Measurements from ENCODE around the gene PLEKHH3.

The PLEKHH3 gene, protein sequence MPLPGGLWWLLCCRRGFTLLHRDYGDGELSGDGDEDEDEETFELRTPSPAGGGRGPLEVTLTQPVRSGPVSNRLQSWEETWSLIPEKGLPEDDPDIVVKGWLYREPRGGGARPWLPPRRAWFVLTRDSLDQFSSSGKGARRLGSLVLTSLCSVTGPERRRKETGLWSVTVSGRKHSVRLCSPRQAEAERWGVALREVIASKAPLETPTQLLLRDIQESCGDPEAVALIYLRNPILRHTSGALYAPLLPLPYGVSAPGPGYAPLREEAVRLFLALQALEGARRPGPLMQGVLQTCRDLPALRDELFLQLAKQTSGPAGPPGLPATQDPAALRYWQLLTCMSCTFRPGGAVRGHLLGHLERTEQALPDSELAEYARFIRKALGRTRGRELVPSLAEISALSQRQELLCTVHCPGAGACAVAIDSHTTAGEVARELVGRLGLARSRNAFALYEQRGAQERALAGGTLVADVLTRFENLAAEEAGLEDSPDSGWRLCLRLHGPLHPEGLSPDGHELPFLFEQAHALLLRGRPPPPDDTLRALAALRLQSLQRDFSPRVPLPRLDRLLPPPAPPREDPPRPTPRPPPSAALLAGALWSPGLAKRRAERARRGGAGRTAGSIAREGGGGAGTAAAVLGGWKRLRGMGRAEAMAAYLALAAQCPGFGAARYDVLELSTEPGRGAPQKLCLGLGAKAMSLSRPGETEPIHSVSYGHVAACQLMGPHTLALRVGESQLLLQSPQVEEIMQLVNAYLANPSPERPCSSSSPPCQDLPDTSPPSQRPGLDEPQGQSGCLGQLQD

DNA sequence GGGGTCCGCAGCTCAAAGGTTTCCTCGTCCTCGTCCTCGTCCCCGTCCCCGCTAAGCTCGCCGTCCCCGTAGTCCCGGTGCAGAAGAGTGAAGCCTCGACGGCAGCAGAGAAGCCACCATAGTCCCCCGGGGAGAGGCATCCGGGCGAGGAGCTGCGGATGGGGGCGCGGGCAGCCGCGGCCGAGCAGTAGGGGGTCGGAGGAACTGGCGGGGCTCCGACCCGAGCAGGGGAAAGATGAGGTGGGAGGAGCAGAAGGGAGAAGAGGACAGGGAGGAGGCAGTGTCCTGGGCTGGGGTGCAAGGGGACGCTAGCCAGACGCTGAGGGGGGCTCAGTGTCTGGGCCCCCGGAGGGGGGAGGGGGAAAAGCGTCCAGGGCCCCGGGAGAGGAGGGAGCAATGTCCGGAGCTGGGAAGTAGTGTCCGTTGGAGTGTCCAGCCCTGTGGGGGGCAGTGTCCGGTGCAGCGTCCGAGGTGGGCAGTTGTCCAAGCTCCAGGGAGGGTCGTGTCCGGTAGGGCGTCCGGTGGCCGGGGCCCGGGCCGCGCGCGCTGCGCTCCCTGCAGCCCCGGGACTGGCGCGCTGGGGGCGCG, at the start of gene PLEKHH3:
Gene PLEKHH3, minus strand, starts transcription at position 571 of the 588 bp plus-strand sequence. Its CDS starts 431 bp downstream, at position 140.
- Histone ChIP-seq H3K27ac (peak within 1 kb of the TSS in 20 of 21 experiments; percentile 80 to 98 (median 92)), H3K4me3 (peak within 1 kb of the TSS; percentile 57 to 94 (median 75))

DNA sequence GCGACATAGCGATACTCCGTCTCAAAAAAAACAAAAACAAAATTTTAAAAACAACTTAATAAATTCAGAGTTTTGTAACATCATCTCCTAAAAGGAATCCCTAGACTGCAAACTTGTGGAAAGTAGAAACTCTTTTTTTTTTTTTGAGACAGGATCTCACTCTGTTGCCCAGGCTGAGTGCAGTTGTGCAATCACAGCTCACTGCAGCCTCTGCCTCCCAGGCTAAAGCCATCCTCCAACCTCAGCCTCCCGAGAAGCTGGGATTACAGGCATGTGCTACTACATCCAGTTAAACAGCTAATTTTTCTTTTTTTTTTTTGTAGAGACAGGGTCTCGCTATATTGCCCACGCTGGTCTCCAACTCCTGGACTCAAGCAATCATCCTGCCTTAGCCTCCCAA, 48.3 kb upstream of the PLEKHH3 start:
- Histone ChIP-seq H3K27ac (no peak overlapping the region), H3K4me3 (no peak overlapping the region)

DNA sequence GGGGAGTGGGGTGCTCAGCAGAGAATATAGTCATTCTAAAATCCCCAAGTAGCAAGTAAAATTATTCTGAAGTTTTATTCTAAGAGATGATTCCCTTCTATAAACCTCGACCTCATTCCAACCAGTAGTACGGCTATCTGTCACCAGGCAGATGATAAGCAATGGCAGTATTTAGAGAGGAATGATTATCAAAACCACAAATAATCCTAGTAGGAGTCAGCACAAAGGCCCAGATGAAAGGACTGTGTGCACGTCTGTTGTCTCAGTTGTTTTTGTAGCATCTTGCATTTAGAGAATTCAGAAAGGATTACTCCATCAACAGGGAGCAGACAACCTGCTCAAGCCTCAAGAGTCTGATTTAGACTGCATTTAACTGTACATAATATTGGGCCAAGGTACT, 46.8 kb upstream of the PLEKHH3 start:
- no peak overlapping the region for H3K27ac ChIP-seq
- H3K4me3 ChIP-seq, result no peak overlapping the region

DNA sequence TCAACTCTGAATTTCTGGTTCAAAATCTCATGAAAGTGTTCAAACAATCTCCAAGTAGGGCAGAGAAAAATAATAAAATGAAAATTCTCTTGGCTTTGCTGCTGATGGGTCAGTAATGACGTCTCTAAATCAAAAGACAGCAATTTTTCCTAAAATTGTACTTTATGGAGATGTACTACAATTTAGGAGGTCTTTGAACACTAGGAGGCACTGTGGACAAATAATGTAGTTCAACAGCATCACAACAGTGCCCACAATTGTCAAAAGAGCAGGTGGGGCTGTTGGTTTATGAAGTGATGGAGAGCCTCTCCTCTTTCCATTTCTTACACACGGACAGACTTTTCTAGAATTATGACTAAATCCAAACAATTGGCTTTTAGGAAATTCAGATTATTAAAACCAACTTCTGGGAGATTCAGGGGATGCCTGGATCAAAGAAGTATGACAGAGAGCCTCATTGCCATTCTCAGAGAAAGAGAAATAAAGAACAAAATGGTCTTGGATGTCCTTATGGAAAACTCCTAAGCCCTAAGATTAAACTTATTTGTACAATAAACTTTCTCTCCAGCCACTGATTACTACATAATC, 44.3 kb upstream of the PLEKHH3 start:
- H3K27ac ChIP-seq, result no peak overlapping the region

DNA sequence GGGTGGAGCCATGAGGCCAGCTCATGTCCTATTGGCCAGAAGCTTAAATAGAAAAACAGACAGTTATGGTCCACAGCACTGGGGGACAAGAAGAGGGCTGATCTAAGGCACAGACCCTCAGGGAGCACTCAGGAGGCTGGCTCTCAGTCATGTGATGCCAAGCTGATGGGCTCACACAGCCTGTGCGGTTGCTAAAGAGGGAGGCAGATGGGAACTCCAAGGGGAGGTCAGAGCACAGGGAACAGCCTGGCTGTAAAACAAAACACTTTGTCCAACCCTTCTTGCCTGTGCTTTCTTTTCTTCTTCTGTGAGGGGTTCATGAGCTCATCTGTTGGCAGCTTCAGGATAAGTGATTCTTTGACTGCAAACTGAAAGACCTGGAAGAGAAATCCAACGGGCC, 32.8 kb upstream of the PLEKHH3 start:
- H3K4me3 ChIP-seq, result no peak overlapping the region
- H3K27ac ChIP-seq, result peak overlapping the region in 1 of 21 experiments; percentile 8

More for the DNA sequence above, 44.3 kb upstream of the PLEKHH3 start:
- no peak overlapping the region for H3K4me3 ChIP-seq

DNA sequence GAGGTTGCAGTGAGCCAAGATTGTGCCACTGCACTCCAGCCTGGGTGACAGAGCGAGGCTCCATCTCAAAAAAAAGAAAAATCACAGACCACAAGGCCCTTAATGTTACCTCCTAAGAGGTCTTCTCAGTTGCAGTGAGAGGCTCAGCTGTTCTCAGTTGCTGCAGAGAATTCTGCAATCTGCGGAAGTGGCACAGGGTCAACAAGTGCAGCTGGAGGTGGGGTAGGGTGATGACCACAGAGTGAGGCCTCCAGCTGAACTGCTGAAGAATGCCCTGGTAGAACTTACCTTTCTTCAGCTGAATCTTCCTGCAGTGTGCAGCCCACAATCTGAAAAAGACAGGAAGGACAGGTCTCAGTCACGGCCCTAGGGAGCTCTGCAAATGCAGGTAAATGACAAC, 31.8 kb upstream of the PLEKHH3 start:
- no peak overlapping the region for H3K4me3 ChIP-seq
- no peak overlapping the region for H3K27ac ChIP-seq

DNA sequence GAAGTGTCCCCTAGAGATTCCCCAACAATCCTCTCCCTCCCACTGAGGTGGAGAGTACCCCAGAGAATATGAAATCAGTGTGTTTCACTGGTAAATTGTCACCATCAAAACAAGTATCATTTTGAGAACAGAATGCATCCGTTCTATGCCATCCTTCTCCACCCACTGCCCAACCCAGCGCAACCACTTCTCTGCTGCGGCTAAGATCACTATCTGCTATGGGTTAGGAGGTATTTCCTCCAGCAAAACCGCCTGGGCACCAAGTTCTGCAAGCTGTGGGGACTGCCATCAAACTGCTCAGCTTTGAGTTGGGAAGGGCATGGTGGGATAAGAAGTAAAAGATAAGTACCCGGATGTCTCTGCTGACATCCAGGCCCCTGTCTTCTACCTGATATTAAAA, 29.9 kb upstream of the PLEKHH3 start:
- Histone ChIP-seq H3K27ac (peak overlapping the region in 2 of 21 experiments; percentile 5 to 63), H3K4me3 (no peak overlapping the region)

DNA sequence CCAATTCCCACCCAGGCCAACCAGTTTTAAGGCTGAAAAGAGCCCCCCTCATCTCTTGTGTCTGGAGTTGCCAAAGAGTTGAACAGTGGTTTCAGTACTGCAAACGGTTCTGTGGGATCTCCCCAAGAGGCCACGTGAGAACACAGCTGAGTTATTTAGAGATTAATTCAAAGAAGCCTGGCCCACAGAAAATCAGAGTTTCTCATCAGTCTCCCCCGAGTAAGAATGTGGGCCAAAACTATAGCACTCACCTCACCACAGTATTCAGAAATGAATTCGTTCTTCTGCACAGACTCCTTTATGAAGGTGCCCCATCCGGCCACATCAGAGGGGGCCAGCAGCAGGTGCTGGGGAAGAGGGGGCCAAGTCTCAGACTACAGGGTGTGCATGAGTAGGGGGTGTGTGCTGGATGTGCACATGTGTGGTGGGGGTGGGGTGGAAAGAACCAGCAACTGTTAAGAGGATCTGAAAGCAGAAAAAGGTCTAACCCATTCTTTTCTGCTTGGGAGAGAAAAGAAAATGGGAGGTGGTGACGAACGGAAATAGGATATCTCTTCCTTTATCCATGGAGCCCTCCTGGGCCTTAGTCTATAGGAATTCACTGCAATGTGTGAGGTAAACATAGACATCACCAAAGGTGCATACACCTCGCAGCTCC, 28.2 kb upstream of the PLEKHH3 start:
- H3K27ac ChIP-seq, result peak overlapping the region in 3 of 21 experiments; percentile 18 to 61 (median 40)
- H3K4me3 ChIP-seq, result no peak overlapping the region

DNA sequence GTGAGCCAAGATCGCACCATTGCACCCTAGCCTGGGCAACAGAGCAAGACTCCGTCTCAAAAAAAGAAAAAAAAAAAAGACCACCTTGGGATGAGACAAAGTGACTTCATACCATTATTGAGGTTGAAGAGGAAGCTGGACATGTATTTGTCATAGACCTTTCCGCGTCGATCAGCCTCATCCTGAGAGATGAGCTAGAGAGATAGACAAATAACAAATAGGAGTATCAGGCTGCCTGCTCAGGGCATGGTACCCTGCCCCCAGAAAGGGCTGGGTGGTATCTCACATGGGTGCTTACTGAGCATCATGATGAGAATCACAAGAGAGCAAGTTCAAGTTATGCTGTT, 27.7 kb upstream of the PLEKHH3 start:
- H3K27ac ChIP-seq, result peak overlapping the region in 2 of 21 experiments; percentile 2 to 61
- H3K4me3 ChIP-seq, result no peak overlapping the region

DNA sequence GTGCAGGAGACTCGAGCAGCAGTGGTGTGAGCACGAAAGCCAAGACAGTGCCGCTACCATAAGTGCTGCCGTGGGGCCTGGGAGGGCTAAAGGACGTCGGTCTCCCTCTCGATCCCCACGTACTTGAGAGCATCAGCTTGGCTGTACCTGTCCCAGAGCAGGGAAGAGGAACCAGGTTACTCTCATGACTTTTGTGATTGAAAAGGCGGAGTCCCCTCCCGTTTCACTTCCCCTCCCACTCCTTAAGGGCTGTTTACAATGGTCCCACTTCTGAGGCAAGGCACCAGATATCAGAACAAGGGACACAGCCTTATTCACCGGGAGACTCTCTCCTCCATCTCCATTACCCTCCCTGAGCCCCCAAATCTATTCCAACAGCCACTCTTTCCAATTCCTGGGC, 25.7 kb upstream of the PLEKHH3 start:
- Histone ChIP-seq H3K4me3 (no peak overlapping the region), H3K27ac (peak overlapping the region in 1 of 21 experiments; percentile 52)

DNA sequence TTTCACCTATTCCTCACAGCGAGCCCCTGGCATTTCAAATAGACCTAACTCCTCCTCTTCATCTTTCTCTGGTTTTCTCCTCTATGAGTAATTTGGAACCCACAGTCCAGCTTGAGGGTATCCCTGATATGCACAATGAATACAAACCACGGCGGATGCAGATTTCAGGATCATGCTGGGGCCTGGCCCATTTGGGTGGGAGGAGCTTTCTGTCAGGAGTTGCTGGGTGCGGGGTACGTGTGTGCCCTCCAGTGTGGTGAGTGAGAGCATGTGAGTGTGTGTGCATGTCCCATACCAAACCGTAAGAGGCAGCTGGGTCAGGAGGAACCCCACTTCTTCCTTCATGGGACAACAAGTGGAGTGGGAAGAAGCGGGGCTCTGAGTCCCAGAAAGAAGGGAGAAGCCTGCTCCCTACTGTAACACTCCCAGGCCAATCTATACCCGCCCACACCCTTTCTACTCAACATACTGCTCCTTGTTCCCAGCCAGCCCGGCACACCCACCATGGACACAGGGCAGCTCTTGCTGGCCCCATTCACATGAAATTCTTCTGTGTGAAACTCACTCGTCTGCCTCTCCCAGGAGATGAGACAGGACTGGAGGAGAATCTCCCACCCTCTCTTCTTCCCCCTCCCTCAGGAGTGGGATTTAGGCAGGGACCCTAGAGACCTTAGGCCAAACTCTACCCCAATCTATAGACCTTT, 23.9 kb upstream of the PLEKHH3 start:
- no peak overlapping the region for H3K27ac ChIP-seq
- H3K4me3 ChIP-seq, result no peak overlapping the region

DNA sequence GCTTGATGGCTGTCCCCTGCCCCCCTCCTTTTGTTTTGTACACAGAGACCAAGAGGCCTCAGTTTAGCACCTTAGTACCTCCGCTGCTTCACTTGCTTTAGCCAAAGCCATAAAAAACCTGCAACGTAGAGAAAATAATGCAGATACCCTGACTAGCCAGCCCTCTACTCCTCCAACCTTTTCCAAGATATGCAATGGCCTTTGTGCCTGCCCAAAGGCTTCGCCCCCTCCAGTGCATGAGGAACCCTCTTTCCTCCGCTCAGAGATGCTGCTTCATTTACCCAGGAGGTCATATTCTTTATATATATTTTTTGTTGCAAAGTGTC, 22.6 kb upstream of the PLEKHH3 start:
- Histone ChIP-seq H3K27ac (no peak overlapping the region), H3K4me3 (no peak overlapping the region)

DNA sequence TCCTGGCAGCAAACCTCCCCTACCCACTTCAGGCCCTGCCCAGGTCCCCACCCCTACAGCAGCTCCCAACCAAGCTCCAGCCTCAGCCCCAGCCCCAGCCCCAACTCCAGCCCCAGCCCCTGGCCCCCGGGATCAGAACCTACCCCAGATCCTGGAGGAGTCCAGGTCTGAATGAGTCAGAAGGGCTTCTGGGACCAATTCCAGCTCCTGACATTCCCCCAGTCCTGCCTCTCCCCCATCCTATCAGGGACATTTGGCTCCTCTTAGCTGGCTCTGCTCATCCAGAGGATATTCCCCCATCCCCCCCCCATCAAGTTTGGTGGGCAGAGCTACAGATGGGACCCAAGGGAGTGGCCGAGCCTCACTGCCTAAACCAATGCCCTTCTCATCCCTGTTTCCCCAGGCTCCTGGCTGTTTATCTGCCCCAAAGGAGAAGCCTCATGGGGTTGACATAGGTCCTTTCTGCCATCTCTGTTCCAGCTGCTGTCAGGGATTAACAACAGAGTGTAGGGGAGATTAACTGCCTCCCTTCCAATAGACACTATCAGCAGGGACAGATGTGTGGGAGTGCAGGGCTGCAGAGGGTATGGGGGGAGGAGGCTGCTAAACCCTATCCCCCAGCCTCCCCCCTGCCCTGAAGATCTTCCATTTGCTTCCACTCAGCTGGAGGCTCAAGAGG, 22.1 kb upstream of the PLEKHH3 start:
- H3K4me3 ChIP-seq, result no peak overlapping the region
- H3K27ac ChIP-seq, result no peak overlapping the region

DNA sequence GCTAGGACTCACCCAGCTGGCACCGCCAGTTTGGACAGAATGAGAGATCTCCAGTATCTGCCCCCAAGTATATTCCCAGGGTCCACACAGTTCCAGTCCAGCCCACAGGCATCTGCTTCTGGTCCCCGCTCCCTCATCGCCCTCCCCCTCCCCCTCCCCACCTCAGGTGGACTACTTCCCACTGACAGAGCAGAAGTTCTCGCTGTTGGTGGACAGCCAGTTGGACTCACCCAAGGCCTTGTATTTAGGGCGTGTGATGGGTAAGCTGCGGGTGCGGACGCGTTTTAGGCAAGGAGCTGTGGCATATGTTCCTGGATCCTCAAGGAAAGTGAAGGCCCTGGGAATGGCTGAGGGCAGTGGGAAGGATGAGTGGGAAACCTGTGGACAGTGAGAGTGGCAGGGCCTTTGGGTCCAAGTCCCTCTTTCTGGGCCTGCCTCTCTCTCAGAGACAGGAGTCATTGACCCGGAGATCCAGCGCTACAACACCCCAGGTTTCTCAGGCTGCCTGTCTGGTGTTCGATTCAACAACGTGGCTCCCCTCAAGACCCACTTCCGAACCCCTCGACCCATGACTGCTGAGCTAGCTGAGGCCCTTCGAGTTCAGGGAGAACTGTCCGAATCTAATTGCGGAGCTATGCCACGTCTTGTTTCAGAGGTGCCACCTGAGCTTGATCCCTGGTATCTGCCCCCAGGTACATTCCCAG, 20.5 kb upstream of the PLEKHH3 start:
- no peak overlapping the region for H3K27ac ChIP-seq
- H3K4me3 ChIP-seq, result no peak overlapping the region

DNA sequence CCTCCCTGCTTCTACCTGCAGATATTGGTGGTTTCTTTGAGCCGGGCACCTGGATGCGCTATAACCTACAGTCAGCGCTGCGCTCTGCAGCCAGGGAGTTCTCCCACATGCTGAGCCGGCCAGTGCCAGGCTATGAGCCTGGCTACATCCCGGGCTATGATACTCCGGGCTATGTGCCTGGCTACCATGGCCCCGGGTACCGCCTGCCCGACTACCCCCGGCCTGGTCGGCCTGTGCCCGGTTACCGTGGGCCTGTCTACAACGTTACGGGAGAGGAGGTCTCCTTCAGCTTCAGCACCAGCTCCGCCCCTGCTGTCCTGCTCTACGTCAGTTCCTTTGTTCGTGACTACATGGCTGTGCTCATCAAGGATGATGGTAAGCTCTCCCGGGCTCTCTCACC, 18.7 kb upstream of the PLEKHH3 start:
- Histone ChIP-seq H3K4me3 (no peak overlapping the region), H3K27ac (no peak overlapping the region)

DNA sequence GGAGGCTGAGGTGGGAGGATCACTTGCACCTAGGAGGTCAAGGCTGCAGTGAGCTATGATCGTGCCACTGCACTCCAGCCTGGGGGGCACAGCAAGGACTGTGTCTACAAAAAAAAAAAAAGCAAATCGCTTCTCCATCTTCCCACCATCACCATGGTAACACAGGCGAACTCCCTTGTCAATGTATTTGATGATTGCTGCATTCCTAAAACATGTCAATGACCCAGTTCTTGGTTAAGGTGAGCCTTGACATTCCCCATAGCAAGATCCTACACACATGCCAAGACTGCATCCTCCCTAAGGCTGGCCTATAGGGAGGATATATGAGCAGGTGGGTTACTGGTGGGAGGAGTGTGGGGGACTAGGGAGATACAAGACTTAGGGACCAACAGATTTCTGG, 17.7 kb upstream of the PLEKHH3 start:
- no peak overlapping the region for H3K4me3 ChIP-seq
- no peak overlapping the region for H3K27ac ChIP-seq

DNA sequence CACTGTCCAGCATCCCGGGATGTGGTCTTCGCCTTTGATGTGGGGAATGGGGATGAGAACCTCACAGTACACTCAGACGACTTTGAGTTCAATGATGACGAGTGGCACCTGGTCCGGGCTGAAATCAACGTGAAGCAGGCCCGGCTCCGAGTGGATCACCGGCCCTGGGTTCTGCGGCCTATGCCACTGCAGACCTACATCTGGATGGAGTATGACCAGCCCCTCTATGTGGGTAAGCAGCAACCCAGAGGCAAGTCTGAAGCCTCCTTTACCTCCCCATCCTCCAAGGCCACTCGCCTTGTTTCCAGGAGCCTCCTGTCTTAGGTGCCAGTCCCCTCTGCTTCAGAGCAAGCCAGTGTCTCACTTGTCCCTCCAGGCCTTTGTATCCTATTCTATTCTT, 15.7 kb upstream of the PLEKHH3 start:
- H3K27ac ChIP-seq, result no peak overlapping the region
- H3K4me3 ChIP-seq, result no peak overlapping the region

DNA sequence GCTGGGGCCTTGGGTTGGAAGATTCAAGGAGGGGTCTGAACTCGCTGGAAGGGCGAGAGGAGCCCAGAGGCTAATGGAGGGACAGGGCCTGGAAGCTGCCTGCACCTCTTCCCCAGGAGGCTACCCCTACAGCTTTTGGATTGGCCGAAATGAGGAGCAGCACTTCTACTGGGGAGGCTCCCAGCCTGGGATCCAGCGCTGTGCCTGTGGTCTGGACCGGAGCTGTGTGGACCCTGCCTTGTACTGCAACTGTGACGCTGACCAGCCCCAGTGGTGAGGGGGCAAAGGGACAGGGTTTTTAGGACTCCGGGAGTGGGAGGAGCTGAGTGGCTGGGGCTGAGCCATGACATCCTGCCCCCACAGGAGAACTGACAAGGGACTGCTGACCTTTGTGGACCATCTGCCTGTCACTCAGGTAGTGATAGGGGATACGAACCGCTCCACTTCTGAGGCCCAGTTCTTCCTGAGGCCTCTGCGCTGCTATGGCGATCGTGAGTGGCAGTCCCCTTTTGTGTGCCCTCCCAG, 14.3 kb upstream of the PLEKHH3 start:
- no peak overlapping the region for H3K4me3 ChIP-seq
- H3K27ac ChIP-seq, result no peak overlapping the region
